AG10803 (cell line): ENCODE results near the gene CNTLN.
"Not testable (repeated sequence)": the region's sequence is repeated elsewhere in the genome, so short reads cannot be mapped to it uniquely, and the experiment has no call there.

Source experiments
- DNase-seq: peaks from one replicate; pipeline ENCODE4 v3.0.0; 2010; ENCODE audit warnings: low read depth
- H3K4me3 ChIP-seq: 2 replicates; pipeline ENCODE4 v1.5.1; 2011; ENCODE audit warnings: mild to moderate bottlenecking, low read length, control low read depth
- CTCF ChIP-seq: conservative IDR thresholded peaks from 2 replicates; pipeline ENCODE4 v1.5.1; 2011; ENCODE audit warnings: mild to moderate bottlenecking, low read length, control low read depth, inconsistent platforms

CNTLN gene

GRCh38 chr9:17269799-17270198 lies 135.0 kb downstream of the CNTLN start:
- no peak overlapping the region for H3K4me3 ChIP-seq
- DNase-seq = no peak
- no peak for TF ChIP-seq CTCF

DNA sequence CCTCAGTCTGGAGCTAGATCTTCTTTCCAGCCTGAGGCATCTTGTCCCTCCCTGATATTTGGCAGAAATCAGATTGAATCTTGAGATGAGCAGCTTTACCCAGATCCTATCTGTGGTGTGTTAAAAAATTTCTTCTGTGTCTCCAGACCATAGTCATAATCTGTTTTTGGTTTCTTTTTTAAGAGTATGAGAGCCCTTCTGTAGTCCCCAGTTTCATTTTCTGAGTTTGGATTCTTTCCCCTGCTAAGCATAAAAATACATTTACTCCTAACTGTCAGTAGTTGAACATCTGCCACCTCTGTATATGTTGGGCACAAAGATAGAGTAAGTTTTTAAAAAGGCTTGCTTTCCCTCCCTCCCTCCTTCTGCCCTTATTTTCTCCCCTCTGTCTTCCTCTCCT lies 137.7 kb downstream of the CNTLN start:
- no peak overlapping the region for H3K4me3 ChIP-seq
- DNase-seq = no peak
- TF ChIP-seq CTCF = no peak

GRCh38 chr9:17280350-17281012 lies 145.6 kb downstream of the CNTLN start:
- peak; percentile 46 for DNase-seq
- no peak overlapping the region for H3K4me3 ChIP-seq
- no peak for TF ChIP-seq CTCF

DNA sequence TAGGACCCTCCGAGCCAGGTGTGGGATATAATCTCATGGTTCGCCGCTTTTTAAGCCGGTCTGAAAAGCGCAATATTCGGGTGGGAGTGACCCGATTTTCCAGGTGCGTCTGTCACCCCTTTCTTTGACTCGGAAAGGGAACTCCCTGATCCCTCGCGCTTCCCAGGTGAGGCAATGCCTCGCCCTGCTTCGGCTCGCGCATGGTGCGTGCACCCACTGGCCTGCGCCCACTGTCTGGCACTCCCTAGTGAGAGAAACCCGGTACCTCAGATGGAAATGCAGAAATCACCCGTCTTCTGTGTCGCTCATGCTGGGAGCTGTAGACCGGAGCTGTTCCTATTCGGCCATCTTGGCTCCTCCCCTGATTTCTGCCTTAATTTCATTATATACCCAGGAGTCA lies 155.8 kb downstream of the CNTLN start:
- not testable (repeated sequence) for DNase-seq, H3K4me3 ChIP-seq

DNA sequence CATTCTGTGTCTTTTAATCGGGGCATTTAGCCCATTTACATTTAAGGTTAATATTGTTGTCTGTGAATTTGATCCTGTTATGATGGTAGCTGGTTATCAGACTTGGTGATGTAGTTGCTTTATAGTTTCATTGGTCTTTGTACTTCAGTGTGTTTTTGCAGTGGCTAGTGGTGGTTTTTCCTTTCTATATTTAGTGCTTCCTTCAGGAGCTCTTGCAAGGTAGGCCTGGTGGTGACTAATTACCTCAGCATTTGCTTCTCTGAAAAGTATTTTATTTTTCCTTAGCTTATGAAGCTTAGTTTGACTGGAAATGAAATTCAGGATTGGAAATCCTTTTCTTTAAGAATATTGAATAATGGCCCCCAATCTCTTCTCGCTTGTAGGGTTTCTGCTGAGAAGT lies 156.9 kb downstream of the CNTLN start:
- TF ChIP-seq CTCF = no peak
- DNase-seq = peak; percentile 14
- no peak overlapping the region for H3K4me3 ChIP-seq

- DNase-seq = no peak
- H3K4me3 ChIP-seq = no peak overlapping the region
- TF ChIP-seq CTCF = no peak
These were observed 158.8 kb downstream of the CNTLN start for GRCh38 chr9:17293685-17294084.

DNA sequence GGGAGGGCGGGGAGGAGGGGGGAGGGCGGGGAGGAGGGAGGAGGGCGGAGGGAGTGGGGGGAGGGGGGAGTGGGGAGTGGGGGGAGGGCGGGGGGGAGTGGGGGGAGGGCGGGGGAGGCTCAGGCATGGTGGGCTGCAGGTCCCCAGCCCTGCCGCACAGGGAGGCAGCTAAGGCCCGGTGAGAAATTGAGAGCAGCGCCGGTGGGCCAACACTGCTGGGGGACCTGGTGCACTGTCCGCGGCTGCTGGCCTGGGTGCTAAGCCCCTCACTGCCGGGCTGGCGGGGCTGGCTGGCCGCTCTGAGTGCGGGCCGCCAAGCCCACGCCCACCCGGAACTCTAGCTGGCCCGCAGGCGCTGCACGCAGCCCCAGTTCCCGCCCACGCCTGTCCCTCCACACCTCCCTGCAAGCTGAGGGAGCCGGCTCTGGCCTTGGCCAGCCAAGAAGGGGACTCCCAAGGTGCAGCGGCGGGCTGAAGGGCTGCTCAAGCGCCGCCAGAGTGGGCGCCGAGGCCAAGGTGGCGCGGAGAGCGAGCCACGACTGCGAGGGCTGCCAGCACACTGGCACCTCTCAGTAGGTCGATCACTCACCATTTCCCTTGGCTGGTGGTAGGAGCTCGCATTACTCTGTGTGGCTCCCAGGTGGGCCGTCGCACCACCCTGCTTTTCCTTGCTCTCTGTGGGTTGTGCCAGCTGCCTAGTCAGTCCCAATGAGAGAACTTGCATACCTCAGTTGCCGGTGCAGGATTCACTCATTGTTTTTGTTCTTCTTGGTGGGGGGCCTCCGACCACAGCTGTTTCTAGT lies 160.2 kb downstream of the CNTLN start:
- TF ChIP-seq CTCF = no peak
- H3K4me3 ChIP-seq = no peak overlapping the region
- no peak for DNase-seq
